ENCODE data around the gene MYL4. TPM values are rescaled to one million over a fixed set of nuclear protein-coding genes. Genes with fewer than 3 reads are reported as not detected.
"Not testable (repeated sequence)": the region's sequence is repeated elsewhere in the genome, so short reads cannot be mapped to it uniquely, and the experiment has no call there.

MYL4 gene
- polyA plus RNA-seq, 4 donors = 3.2 to 4.0 (median 3.6) TPM

DNA sequence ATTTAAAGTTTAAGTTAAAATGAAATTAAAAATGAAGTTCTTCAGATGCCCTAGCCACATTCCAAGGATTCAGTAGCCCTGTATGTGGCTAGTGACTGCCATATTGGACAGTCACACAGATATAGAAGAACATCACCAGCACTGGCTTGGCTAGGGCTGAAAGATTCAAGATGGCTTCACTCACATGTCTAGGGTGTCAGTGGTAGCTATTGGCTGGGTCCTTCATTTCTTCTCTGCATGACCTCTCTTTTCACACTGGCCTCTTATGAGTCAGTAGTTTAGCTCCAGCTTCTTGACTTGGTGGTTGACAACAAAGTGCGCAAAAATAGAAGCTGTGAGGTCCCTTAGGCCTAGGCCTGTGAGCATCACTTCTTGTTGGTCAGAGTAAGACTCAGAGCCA, 18.4 kb upstream of the MYL4 start:
- no peak for DNase-seq (ENCODE audit: low read depth in 4 of 4, low spot score in 3 of 4)

DNA sequence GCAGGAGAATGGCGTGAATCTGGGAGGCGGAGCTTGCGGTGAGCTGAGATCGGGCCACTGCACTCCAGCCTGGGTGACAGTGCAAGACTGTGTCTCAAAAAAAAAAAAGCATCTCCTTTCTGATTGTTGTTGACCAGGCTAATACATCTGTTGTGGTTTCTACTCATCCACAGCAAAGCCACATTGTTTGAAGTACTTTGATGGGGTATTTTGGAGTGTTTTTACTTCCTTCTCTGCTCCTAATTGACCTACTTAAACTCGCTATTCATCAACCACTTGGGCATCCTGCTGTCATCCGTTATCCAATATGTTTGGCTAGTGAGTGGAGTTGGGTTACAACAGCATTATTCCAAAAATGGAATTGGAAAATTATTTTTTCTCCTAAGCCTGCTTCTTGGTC, 16.6 kb upstream of the MYL4 start:
- no peak for DNase-seq (ENCODE audit: low read depth in 4 of 4, low spot score in 3 of 4)

DNA sequence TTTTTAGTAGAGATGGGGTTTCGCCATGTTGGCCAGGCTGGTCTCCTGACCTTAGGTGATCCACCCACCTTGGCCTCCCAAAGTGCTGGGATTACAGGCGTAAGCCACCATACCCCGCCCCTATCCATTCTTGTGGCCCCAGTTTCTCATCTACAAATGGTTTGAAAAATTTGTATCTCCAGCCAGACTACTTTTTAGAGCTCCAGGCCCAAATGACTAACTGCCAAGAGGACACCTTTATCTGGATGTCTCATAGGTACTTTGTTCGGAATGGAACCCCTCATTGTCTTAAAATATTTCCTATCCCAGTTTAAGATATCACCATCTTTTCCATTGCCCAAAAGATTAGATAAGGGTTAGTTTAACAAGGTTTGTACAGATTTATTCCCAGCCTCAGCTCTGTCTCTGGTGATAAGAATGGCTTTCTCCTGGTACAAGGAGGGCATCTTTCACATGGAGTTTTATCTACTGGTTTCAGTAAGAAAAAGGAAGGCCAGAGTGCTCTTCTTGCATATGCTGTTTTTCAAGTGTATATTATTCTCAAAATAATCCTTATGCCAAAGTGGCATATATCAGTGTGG, 15.1 kb upstream of the MYL4 start:
- DNase-seq (ENCODE audit: low read depth in 4 of 4, low spot score in 3 of 4) = no peak

DNA sequence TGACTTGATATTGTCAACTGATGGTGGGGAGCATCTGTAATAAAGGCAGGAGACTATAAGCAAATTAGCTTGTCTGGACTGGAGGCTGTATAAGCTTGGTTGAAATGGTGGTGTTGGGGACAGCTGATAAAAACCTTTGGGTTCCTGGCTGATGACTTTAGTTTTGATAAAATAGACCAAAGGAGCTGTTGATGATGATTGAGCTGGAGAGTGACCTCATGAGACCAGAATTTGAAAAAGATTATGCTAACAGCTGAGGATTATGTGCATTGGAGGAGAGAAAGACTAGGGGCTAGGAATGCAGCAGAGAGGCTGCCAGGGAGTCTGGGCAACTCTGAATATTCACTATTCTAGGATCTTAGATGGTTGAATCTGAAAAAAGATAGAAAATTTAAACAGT, 11.3 kb upstream of the MYL4 start:
- no peak for DNase-seq (ENCODE audit: low read depth in 4 of 4, low spot score in 3 of 4)

DNA sequence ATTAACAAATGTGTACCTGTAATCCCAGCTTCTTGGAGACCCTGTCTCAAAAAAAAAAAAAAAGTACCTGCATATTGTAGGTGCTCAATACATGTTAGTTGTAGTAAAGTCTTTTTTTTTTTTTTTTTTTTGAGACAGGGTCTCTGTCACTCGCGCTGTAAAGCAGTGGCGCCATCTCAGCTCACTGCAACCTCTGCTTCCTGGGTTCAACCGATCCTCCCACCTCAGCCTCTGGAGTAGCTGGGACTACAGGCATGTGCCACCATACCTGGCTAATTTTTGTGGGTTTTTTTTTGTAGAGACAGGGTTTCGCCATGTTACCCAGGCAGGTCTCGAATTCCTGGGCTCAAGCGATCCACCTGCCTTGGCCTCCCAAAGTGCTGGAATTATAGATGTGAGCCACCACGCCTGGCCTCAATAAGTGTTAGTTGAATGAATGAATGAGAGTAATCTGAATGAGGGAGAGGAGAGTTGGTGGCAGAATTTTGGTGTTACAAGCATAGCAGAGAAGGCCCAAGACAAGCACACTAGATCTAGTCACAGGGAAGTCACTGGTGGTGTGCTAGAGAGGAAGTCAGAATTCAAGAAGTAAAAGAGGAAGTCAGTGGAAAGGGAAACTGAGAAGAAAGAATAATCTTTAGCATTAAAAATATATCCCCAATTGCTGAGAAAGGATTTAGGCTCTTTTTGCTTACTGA, 9.4 kb upstream of the MYL4 start:
- DNase-seq (ENCODE audit: low read depth in 4 of 4, low spot score in 3 of 4) = no peak

DNA sequence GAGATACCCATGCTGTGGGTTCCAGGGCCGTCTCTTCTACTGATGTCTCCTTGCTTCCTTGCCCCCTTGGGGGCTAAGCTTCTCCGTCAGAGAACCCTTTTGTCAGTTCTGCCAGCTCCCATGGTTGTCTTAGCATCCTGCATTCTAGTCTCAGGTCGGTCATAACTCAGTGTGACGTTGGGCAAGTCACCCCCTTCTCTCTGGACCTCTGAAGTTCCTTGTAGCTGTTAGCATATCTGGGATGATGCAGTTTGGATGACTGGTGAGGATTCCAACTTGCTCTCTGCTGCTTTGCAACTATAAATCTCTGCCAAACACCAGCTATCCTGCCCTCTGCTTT, 8.9 kb upstream of the MYL4 start:
- no peak for DNase-seq (ENCODE audit: low read depth in 4 of 4, low spot score in 3 of 4)

DNA sequence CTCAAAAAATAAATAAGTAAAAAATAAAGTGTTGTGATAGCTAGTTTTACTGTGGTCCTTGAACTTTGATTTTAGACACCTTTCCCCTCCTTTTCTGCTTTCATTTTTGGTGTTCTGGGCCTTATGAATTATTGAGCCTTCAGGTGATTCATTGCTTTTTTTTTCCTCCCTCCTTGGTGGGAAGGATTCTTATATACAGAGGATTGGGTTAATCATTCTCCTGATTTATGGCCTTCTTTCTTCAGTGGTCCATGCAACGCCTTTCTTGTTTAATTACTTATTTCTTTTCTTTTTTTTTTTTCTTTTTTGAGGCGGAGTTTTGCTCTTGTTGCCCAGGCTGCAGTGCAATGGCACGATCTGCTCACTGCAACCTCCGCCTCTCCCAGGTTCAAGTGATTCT, 8.0 kb upstream of the MYL4 start:
- DNase-seq (ENCODE audit: low read depth in 4 of 4, low spot score in 3 of 4) = no peak

DNA sequence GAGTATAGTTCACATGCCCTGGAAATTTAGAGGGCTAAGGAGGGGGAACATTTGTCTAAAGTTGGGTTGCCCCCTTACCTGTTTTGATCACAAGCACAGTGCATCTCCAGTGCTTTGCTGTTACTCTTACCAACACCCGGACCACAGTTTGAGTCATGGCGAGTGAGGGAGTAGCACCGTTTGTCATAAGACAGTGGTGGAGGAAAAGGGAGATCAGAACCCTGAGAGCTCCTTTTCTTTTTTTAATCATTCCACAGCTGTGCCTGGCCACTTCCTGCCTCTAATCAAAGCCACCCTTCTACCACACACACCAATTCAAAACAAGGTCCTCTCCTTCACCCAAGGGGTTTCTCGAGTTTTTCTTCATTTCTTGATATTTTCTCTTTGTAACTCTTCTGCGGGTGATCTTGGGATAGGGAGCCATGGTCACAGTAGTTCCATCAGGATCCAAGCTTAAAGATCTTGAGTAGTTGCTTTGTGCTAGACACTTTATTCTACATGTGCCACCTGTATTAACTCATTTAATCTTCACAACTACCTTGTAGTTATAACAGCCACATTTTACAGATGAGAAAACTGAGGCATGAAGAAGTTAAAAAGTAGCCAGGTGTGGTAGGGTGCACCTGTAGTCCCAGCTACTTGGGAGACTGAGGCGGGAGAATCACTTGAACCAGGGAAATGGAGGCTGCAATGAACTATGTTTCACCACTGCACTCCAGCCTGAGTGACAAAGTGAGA, 5.0 kb upstream of the MYL4 start:
- DNase-seq (ENCODE audit: low read depth in 4 of 4, low spot score in 3 of 4) = no peak

DNA sequence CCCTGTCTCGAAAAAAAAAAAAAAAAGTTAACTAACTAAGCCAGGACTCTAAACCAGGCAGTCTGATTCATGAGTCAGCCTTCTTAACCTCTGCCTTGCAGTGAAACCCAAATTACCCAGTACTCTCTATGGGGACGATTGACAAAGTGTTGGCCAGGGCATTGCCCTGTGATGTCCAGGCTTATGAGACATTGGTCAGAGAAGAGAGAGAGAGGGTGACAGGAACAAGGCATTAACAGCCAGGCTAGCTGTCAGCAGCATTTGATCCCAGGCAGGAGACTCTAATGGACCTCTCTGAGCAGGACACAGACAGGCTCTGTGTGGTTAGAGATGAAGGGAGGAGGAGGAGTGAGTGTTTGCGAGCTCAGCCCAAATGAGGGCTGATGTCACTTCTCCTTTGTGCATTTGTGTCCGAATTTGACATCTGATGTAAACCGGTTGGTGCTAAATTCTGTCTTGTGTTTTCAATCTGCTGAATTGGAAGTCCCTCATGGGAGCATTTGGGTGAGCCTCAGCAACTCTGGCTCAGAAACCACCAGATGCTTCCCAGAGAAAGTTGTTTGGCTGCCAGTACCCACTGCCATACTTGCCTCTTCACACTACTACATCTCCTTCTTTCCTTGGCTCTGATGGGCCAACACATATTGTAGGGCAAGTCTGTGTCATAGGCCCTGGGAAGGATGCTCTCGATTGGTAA, 4.3 kb upstream of the MYL4 start:
- DNase-seq (ENCODE audit: low read depth in 4 of 4, low spot score in 3 of 4) = no peak

DNA sequence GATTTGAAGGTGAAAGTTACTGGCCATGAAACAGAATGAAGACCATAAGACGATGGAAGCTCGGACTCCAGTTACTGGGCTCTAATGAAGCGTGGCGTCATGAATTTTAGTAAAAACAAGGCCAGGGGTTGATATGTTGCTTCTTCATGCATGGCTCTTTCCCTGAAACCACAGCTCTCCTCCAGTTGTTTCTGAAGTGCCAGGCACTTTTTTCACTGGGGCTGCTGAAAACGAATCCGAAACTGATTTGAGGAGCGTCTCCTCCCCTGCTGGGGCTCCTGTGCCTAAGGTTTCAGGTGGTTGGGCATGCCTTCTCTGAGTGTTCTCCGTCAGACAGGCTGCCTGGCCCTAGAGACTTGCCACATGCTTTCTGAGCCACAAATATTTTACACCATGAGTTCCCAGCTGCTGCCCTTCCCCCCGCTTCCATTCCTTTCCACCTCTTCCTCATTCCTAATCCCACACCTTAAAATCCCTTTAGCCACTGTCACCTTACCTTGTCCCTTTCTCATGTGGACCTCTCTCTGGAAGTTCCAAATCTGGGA, 3.7 kb upstream of the MYL4 start:
- DNase-seq (ENCODE audit: low read depth in 4 of 4, low spot score in 3 of 4) = peak in 1 of 4 donors; percentile 55

DNA sequence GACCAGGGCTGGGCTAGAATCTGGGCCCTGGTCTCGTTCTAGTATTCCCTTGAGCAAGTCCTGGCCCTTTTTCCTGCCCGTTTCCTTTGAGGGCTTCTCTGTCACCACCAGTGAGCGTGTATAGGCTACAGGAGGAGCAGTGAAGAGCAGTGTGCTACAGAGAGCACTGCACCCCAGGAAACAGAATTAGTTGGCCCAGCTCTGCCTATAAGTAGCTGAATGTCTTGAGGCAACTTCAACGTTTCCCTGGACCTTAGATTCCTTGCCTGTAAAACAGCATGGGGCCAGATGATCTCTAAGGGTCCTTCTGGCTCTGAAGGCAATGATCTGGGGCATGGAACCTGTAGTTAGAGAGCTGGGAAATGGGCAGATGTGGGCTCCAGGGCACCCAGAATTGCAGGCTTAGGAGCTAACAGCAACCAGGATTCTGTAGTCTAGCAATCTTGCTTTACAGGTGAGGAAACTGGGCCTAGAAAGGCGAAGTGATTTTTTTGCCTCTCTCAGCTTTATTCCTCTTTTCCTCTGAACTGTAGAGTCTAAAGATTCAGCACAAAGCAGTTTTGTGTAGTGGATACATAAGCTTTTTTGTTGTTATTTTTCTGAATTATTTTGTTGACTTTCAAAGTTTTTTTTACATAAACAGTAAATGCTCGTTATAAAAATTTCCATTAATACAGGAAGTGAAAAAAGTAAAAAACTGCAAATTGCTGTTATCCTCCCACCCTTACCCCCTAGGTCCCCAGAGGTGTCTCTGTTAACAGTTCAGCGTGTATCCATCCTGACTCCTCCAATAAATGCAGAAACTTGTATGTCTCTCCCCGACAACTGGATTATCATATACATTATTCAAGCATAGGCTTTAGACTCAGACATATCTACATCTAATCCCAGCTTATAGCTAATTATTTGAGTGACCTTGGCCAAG, 1.7 kb upstream of the MYL4 start:
- DNase-seq (ENCODE audit: low read depth in 4 of 4, low spot score in 3 of 4) = no peak

DNA sequence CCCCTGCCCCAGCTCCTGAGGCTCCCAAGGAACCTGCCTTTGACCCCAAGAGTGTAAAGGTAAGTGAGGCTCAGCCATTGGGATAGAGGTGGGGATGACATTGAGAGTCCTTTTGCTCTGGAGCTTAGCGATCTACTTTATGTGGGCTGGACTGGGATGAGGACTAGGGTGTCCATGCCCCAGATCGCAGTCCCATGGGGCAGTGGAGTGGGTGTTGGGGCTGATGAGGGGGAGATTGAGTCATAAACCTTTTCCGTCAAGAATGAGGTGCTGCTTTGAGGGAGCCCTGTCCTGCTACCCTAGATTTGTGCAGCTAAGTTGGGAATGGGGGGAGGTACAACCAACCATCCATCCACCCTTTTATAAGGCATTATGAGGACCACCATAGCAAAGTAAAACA, 351 bp downstream of the MYL4 start:
- DNase-seq (ENCODE audit: low read depth in 4 of 4, low spot score in 3 of 4) = no peak

DNA sequence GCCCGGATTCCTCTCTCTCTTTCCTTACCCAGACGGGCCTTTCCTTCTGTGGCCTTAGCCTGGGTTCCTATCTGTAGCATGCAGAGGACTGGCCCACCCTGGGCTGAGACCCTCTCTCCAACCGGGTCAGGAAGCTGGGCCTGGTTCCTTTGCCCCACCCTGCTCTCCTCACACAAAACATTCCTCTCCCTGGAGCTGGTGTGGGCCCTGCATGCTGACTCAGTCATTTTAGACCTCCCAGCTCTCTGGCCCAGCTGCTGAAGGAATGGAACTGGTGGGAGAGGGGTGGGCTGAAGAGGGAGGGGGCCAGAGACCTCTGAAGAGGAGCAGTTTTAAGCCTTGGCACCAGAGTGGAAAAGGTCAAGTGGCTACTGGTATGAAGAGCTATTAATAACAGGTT, 957 bp downstream of the MYL4 start:
- DNase-seq (ENCODE audit: low read depth in 4 of 4, low spot score in 3 of 4) = no peak

DNA sequence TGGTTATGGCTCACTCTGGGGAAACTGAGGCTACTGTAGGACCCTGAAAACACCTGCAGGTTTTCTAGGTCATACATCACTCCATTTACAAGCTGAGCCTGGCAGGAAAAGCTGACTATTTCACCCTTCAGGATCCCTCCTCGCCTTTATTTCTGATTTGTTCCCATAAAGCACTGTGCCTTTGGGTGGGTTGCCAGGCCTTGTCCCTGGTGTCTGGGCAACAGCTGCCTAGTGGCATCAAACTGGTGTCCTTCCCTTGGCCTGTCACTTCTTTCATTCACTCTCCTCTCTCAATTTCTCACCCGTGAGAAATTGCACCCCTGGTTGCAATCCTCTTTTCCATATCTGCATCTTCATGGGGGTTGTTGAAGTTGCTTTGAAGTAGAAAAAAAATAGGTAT, 1.6 kb downstream of the MYL4 start:
- no peak for DNase-seq (ENCODE audit: low read depth in 4 of 4, low spot score in 3 of 4)

DNA sequence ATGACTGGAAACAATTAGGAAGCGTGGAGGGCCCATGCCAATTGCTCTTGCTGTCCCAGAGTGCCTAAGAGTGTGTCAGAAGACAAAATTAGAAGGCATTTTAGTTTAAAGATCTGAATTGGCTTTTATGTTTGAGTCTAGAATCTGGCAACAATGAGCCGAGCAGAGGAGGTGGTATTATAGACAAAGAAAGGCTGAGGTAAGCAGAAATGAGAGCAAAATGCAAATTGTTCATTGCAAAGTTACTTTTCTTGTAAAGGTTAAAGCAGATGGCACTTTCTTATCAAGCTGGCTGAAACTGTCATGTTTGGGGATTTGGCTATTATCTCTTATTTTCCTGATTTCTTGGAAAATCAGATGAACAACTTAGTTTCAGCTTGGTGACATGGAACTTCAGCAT, 3.3 kb downstream of the MYL4 start:
- DNase-seq (ENCODE audit: low read depth in 4 of 4, low spot score in 3 of 4) = no peak

DNA sequence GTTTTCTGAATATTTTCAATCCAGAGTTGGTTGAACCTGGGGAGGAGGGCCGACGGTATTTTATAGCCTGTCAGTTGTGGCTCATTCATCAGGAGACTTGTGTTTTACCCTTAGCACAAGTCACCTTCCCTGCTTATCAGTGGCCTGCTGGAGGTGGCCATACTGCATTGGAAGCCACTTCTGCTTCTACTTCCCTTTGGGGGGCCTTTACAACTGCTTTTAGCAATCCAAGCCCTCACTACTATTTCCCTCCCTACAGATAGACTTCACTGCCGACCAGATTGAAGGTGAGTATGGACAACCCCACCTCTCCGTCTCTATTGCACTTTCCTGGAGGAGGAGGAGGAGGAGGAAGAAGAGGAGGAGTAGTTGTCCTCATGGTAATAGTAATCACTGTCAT, 4.4 kb downstream of the MYL4 start:
- DNase-seq (ENCODE audit: low read depth in 4 of 4, low spot score in 3 of 4) = no peak

DNA sequence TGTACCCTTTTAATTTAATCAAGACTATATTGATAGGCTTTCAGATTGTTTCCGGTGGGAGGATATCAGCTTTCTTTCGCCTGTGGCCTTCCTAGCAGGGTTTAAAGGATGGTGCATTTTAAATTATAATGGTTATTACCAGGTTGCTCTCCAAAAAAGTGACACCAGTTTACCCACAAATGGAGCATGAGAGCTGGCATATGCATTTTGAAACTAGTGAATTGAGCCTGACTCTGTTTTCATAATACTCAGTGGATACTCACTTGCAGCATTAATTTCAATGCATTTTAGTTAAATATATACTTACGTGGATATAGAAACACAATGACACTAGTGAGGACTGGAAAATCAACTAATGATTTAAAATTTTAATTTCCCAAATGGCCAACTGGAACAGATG, 5.8 kb downstream of the MYL4 start:
- no peak for DNase-seq (ENCODE audit: low read depth in 4 of 4, low spot score in 3 of 4)

DNA sequence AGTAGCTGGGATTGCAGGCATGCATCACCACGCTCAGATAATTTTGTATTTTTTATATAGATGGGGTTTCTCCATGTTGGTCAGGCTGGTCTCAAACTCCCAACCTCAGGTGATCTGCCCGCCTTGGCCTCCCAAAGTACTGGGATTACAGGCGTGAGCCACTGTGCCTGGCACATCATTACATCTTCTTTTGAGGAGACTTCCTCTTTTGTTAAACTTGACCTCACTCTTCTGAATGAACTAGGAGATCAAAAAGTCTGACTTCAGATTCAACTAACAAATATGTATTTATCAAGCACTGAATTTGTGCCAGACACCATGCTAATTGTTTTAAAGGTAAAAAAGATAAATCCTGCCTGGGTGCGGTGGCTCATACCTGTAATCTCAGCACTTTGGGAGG, 7.7 kb downstream of the MYL4 start:
- DNase-seq (ENCODE audit: low read depth in 4 of 4, low spot score in 3 of 4) = not testable (repeated sequence)

DNA sequence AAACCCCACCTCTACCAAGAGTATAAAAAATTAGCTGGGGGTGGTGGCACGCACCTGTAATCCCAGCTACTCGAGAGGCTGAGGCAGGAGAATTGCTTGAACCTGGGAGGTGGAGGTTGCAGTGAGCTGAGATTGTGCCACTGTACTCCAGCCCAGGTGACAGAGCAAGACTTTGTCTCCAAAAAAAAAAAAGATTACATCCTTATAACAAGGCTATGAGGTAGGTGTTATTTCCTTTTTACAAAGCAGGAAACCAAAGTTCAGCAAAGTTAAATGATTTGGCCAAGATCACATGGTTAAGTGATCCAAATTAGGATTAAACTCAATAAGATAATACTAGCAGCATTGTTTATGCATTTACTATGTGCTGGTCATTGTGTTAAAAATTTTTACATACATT, 8.1 kb downstream of the MYL4 start:
- DNase-seq (ENCODE audit: low read depth in 4 of 4, low spot score in 3 of 4) = not testable (repeated sequence)

DNA sequence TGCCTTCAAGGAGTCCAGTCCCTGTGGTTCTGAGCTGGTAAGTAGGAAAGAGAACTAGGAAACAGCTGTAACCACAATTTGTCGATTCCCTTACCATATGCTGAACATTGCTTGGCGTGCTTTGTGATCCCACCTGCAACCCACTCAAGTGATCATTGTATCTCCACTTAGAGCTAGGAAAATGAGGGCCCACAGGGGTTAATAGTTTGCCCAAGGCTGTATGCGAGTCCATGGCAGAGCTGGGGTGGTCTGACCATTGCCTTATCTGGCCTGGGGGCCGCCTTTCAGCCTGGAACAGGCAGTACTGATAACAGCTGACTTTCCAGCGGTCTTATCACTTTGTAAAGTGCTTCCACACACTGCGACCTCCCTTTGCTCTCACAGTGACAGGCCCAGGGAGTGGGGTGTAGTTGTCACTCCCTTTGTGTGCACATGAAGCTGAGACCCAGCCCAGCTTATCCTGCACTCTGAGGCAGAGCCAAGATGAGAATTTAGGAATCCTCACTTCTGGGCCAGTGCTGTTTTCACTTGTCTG, 9.8 kb downstream of the MYL4 start:
- no peak for DNase-seq (ENCODE audit: low read depth in 4 of 4, low spot score in 3 of 4)

Data from right renal pelvis (tissue), 4 donors.